ENCODE data around the gene EYA4.

EYA4 gene

DNA sequence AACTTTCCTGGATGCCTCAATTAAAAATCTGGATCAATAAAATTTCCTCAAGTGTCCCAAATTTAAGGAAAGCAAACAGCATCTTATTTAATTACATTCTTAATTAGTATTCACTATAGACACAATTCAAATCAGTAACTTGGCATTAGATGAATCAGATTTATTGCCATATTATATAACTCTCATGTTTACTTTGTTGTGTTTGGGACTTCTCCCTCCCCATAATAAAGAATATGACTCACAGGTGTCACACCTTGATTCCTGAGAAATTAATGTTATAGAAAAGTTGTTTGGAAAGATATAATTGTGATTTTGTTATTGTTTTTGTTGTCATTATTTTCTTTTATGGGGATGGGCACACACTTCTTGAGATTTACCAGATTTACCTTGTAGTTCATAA is 18.4 kb downstream of the EYA4 start:
- DNase-seq (ENCODE audit: low spot score), result no peak

DNA sequence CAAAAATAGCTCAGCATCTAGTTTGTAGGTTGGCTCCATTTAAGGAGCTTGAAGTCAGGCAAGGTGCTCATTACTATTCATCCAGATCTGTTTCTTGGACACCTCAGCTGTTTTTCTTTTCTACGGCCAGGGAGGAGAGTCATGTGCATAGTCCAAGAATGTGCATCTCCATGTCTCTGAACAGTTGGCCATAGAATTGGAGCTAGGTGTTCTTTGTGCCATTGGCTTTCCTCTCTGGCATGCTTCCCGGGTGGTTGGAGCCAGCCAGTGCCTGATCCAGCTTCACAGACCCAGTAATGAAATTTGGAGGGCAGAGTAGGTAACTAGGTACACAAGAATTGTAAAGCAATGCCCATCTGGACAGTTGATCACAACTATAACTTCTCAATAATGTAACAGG is 21.6 kb downstream of the EYA4 start:
- TF ChIP-seq, protein P1, sequence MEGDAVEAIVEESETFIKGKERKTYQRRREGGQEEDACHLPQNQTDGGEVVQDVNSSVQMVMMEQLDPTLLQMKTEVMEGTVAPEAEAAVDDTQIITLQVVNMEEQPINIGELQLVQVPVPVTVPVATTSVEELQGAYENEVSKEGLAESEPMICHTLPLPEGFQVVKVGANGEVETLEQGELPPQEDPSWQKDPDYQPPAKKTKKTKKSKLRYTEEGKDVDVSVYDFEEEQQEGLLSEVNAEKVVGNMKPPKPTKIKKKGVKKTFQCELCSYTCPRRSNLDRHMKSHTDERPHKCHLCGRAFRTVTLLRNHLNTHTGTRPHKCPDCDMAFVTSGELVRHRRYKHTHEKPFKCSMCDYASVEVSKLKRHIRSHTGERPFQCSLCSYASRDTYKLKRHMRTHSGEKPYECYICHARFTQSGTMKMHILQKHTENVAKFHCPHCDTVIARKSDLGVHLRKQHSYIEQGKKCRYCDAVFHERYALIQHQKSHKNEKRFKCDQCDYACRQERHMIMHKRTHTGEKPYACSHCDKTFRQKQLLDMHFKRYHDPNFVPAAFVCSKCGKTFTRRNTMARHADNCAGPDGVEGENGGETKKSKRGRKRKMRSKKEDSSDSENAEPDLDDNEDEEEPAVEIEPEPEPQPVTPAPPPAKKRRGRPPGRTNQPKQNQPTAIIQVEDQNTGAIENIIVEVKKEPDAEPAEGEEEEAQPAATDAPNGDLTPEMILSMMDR (IDR thresholded peaks at IDR 0.05; ENCODE audit: extremely low read depth, insufficient read depth, missing control alignments), result no peak
- no peak for DNase-seq (ENCODE audit: low spot score)
- in situ Hi-C loops (cut with MboI; ENCODE audit: low pct_unique_long_range_greater_than_20kb, low sequenced_read_pairs, unreplicated experiment), result no loop called here

More for the DNA sequence above, 18.4 kb downstream of the EYA4 start:
- in situ Hi-C loops (cut with MboI; ENCODE audit: low pct_unique_long_range_greater_than_20kb, low sequenced_read_pairs, unreplicated experiment), result no loop called here
- TF ChIP-seq, protein P1 (IDR thresholded peaks at IDR 0.05; ENCODE audit: extremely low read depth, insufficient read depth, missing control alignments), result no peak

DNA sequence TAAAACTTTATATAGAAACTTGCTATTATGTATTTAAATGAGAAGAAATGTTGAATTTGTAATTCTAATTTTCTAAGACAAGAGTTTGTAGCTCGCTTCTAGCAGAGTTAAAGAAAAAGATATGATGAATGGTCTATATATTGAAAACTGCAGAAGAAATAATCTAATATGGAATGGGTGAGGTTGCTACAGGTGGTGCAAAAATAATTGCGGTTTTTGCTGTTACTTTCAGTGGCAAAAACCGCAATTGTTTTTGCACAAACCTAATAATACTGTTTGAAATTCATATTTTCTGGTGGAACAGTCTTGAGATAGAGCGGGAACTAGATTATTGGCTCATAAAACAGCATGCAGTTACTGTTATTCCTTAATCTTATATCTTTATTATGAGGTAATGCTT is 23.9 kb downstream of the EYA4 start:
- DNase-seq (ENCODE audit: low spot score), result no peak
- TF ChIP-seq, protein P1 (IDR thresholded peaks at IDR 0.05; ENCODE audit: extremely low read depth, insufficient read depth, missing control alignments), result no peak
- in situ Hi-C loops (cut with MboI; ENCODE audit: low pct_unique_long_range_greater_than_20kb, low sequenced_read_pairs, unreplicated experiment), result no loop called here

DNA sequence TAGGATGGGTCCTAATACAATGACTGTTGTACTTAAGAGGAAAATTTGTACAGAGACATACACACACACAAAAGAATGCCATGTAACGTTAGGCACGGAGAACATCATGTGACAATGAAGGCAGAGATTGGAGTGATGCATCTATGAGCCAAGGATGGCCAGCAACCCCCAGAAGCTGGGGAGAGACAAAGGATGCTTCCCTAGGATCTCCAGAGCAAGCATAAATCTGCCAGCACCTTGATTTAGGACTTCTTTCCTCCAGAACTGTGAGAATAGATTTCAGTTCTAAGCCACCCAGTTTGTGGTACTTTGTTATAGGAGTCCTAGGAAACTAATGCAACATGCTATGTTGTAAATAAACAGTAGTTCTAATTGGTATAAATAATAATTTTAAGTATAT is 25.0 kb downstream of the EYA4 start:
- TF ChIP-seq, protein P1 (IDR thresholded peaks at IDR 0.05; ENCODE audit: extremely low read depth, insufficient read depth, missing control alignments), result no peak
- in situ Hi-C loops (cut with MboI; ENCODE audit: low pct_unique_long_range_greater_than_20kb, low sequenced_read_pairs, unreplicated experiment), result no loop called here
- no peak for DNase-seq (ENCODE audit: low spot score)

DNA sequence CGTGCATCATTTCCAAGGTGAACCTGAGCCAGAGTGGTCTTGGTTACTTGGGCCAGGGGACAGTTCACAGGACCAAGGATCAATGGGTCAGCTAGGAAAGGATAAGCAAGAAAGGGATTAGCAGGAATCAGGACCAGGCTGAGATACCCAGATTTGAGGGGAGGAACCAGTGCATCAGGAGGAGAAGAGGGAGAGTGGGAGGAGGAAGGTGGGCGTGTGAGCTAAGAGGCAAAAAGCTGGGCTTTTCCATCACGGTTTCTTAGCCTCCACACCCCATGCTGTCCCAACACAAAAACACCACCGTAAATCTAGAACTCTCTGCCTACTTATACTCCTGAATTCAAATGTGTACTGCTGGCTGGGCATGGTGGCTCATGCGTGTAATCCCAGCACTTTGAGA is 27.5 kb downstream of the EYA4 start:
- TF ChIP-seq, protein P1 (IDR thresholded peaks at IDR 0.05; ENCODE audit: extremely low read depth, insufficient read depth, missing control alignments), result no peak

DNA sequence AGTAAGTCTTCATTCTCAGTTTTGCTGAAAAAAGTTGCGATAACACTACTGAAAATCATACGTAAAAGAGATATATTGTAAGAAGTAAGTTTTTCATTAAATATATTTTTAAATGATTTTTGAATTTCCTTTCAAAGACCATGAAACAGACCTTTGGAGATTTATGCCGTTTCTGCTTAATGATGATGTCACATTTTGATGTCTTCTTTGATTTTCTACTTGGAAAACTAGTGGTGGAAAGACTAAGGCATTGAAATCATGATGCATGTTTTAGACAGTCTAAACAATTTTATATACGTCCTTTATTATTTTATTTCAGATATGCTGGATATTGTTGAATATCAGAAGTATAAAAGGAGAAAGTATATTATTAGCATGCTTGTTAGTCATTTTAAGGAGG is 33.7 kb downstream of the EYA4 start:
- TF ChIP-seq, protein P1 (IDR thresholded peaks at IDR 0.05; ENCODE audit: extremely low read depth, insufficient read depth, missing control alignments), result no peak
- no peak for DNase-seq (ENCODE audit: low spot score)
- in situ Hi-C loops (cut with MboI; ENCODE audit: low pct_unique_long_range_greater_than_20kb, low sequenced_read_pairs, unreplicated experiment), result no loop called here

More for the DNA sequence above, 27.5 kb downstream of the EYA4 start:
- in situ Hi-C loops (cut with MboI; ENCODE audit: low pct_unique_long_range_greater_than_20kb, low sequenced_read_pairs, unreplicated experiment), result no loop called here
- DNase-seq (ENCODE audit: low spot score), result no peak

DNA sequence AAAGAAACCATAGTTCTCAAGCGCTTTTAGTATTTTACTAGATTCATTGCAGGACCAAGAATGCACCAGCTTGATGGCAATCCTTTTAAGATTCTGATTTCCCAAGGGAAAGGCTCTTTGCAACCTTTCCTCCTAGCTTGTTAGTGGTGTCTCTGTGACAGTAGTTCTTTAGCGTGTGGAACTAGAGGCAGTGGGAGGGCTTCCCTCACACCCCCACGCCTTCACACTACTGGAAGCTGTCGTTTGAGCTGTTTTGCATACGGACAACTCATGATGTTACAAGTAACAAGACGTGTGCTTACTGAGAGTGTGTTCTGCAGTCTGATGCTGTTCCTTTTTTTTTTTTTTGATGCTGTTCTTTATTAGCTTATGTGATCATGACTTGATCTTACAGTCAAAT is 34.1 kb downstream of the EYA4 start:
- in situ Hi-C loops (cut with MboI; ENCODE audit: low pct_unique_long_range_greater_than_20kb, low sequenced_read_pairs, unreplicated experiment), result no loop called here
- DNase-seq (ENCODE audit: low spot score), result no peak

More for the DNA sequence above, 34.1 kb downstream of the EYA4 start:
- TF ChIP-seq, protein P1 (IDR thresholded peaks at IDR 0.05; ENCODE audit: extremely low read depth, insufficient read depth, missing control alignments), result no peak
